BLaER1 (cell line): ENCODE data around the gene ARHGEF12.
A peak's percentile ranks its signal among the peaks of the same experiment; 100 is the strongest.

Experiments used
- H3K27ac ChIP-seq: shearing (Covaris generic); formaldehyde crosslinking; 2 replicates; pipeline ENCODE4 v1.8.1; 2022
- H3K27me3 ChIP-seq: shearing (Covaris generic); formaldehyde crosslinking; 2 replicates; pipeline ENCODE4 v1.8.1; 2022
- H3K36me3 ChIP-seq: shearing (Covaris generic); formaldehyde crosslinking; 2 replicates; pipeline ENCODE4 v1.8.1; 2022
- H3K4me1 ChIP-seq: shearing (Covaris generic); formaldehyde crosslinking; 2 replicates; pipeline ENCODE4 v1.8.1; 2022
- H3K4me2 ChIP-seq: shearing (Covaris generic); formaldehyde crosslinking; 2 replicates; pipeline ENCODE4 v1.8.1; 2022
- H3K4me3 ChIP-seq: shearing (Covaris generic); formaldehyde crosslinking; 2 replicates; pipeline ENCODE4 v1.8.1; 2022
- H3K9ac ChIP-seq: shearing (Covaris generic); formaldehyde crosslinking; 2 replicates; pipeline ENCODE4 v1.8.1; 2022
- H3K9me3 ChIP-seq: shearing (Covaris generic); formaldehyde crosslinking; 2 replicates; pipeline ENCODE4 v1.8.1; 2022
- H4K20me1 ChIP-seq: shearing (Covaris generic); formaldehyde crosslinking; 2 replicates; pipeline ENCODE4 v1.8.1; 2022
- Cebpa-rat ChIP-seq: shearing (Covaris generic); IDR thresholded peaks from 2 replicates; pipeline ENCODE4 v1.8.1; 2022

ARHGEF12 gene

GRCh38 chr11:120465921-120466534 lies 129.8 kb downstream of the ARHGEF12 start:
- TF ChIP-seq Cebpa-rat: no peak
- H4K20me1 ChIP-seq: peaks cover 10% of the 10 kb centered on the region; the same call in 1 of the 2 replicates
- no peak overlapping the region for H3K27ac ChIP-seq
- no peak overlapping the region for H3K9ac ChIP-seq
- H3K4me3 ChIP-seq: no peak overlapping the region
- peaks cover 13% of the 10 kb centered on the region for H3K4me1 ChIP-seq
- H3K36me3 ChIP-seq: peaks cover 75% of the 10 kb centered on the region
- H3K27me3 ChIP-seq: no peaks in the 10 kb centered on the region
- no peaks in the 10 kb centered on the region for H3K9me3 ChIP-seq
- H3K4me2 ChIP-seq: peak overlapping the region; percentile 60

GRCh38 chr11:120467627-120468026 lies 131.4 kb downstream of the ARHGEF12 start:
- Histone ChIP-seq H3K4me2 (no peak overlapping the region), H3K27ac (no peak overlapping the region), H3K4me1 (peaks cover 13% of the 10 kb centered on the region), H3K9ac (no peak overlapping the region), H3K36me3 (peaks cover 62% of the 10 kb centered on the region), H3K27me3 (no peaks in the 10 kb centered on the region), H4K20me1 (peaks cover 10% of the 10 kb centered on the region; the same call in 1 of the 2 replicates), H3K9me3 (no peaks in the 10 kb centered on the region), H3K4me3 (no peak overlapping the region)
- no peak for TF ChIP-seq Cebpa-rat

- no peak overlapping the region for H3K27ac ChIP-seq
- TF ChIP-seq Cebpa-rat: no peak
- peaks cover 5% of the 10 kb centered on the region for H3K4me1 ChIP-seq
- peaks cover 5% of the 10 kb centered on the region; the same call in 1 of the 2 replicates for H4K20me1 ChIP-seq
- no peaks in the 10 kb centered on the region for H3K27me3 ChIP-seq
- no peaks in the 10 kb centered on the region for H3K9me3 ChIP-seq
- H3K4me3 ChIP-seq: no peak overlapping the region
- H3K36me3 ChIP-seq: peaks cover 63% of the 10 kb centered on the region
- no peak overlapping the region for H3K4me2 ChIP-seq
- no peak overlapping the region for H3K9ac ChIP-seq
Measured at GRCh38 chr11:120471131-120471530, 134.9 kb downstream of the ARHGEF12 start.

- no peak for TF ChIP-seq Cebpa-rat
- Histone ChIP-seq H3K4me2 (no peak overlapping the region), H3K9me3 (no peaks in the 10 kb centered on the region), H3K36me3 (peaks cover 60% of the 10 kb centered on the region), H3K4me3 (no peak overlapping the region), H4K20me1 (no peaks in the 10 kb centered on the region), H3K9ac (no peak overlapping the region), H3K4me1 (no peaks in the 10 kb centered on the region), H3K27ac (no peak overlapping the region), H3K27me3 (no peaks in the 10 kb centered on the region)
Measured at GRCh38 chr11:120471994-120472393, 135.8 kb downstream of the ARHGEF12 start.

- Histone ChIP-seq H3K27ac (no peak overlapping the region), H3K27me3 (no peaks in the 10 kb centered on the region), H3K9me3 (no peaks in the 10 kb centered on the region), H4K20me1 (no peaks in the 10 kb centered on the region), H3K4me2 (no peak overlapping the region), H3K4me3 (no peak overlapping the region), H3K9ac (no peak overlapping the region), H3K36me3 (peaks cover 60% of the 10 kb centered on the region), H3K4me1 (no peaks in the 10 kb centered on the region)
- no peak for TF ChIP-seq Cebpa-rat
Measured at GRCh38 chr11:120473503-120473902, 137.3 kb downstream of the ARHGEF12 start.

- H3K9me3 ChIP-seq: no peaks in the 10 kb centered on the region
- H4K20me1 ChIP-seq: no peaks in the 10 kb centered on the region
- no peaks in the 10 kb centered on the region for H3K27me3 ChIP-seq
- no peak overlapping the region for H3K27ac ChIP-seq
- H3K4me1 ChIP-seq: no peaks in the 10 kb centered on the region
- H3K36me3 ChIP-seq: peaks cover 64% of the 10 kb centered on the region
- H3K9ac ChIP-seq: no peak overlapping the region
- no peak overlapping the region for H3K4me3 ChIP-seq
- H3K4me2 ChIP-seq: no peak overlapping the region
- TF ChIP-seq Cebpa-rat: no peak
Measured at GRCh38 chr11:120482149-120482548, 145.9 kb downstream of the ARHGEF12 start.

- H3K4me2 ChIP-seq: no peak overlapping the region
- no peaks in the 10 kb centered on the region; the same call in 1 of the 2 replicates for H3K4me1 ChIP-seq
- no peaks in the 10 kb centered on the region for H3K27me3 ChIP-seq
- H3K27ac ChIP-seq: no peak overlapping the region
- no peaks in the 10 kb centered on the region for H3K9me3 ChIP-seq
- H3K4me3 ChIP-seq: no peak overlapping the region
- H3K9ac ChIP-seq: no peak overlapping the region
- no peak for TF ChIP-seq Cebpa-rat
- H3K36me3 ChIP-seq: peaks cover 49% of the 10 kb centered on the region
- no peaks in the 10 kb centered on the region for H4K20me1 ChIP-seq
Measured at GRCh38 chr11:120484722-120485121, 148.5 kb downstream of the ARHGEF12 start.

GRCh38 chr11:120486138-120486537 lies 149.9 kb downstream of the ARHGEF12 start:
- Histone ChIP-seq H3K4me3 (no peak overlapping the region), H3K4me1 (no peaks in the 10 kb centered on the region; the same call in 1 of the 2 replicates), H4K20me1 (no peaks in the 10 kb centered on the region), H3K9me3 (no peaks in the 10 kb centered on the region), H3K9ac (no peak overlapping the region), H3K27me3 (no peaks in the 10 kb centered on the region), H3K4me2 (no peak overlapping the region), H3K27ac (no peak overlapping the region), H3K36me3 (peaks cover 36% of the 10 kb centered on the region)
- no peak for TF ChIP-seq Cebpa-rat

GRCh38 chr11:120489799-120490198 lies 153.6 kb downstream of the ARHGEF12 start:
- Histone ChIP-seq H4K20me1 (no peaks in the 10 kb centered on the region), H3K27ac (no peak overlapping the region), H3K4me2 (no peak overlapping the region), H3K9me3 (no peaks in the 10 kb centered on the region), H3K4me3 (no peak overlapping the region), H3K36me3 (peaks cover 15% of the 10 kb centered on the region), H3K27me3 (no peaks in the 10 kb centered on the region), H3K4me1 (no peaks in the 10 kb centered on the region; the same call in 1 of the 2 replicates), H3K9ac (no peak overlapping the region)
- no peak for TF ChIP-seq Cebpa-rat

- H3K4me2 ChIP-seq: no peak overlapping the region
- no peak for TF ChIP-seq Cebpa-rat
- no peaks in the 10 kb centered on the region for H4K20me1 ChIP-seq
- no peak overlapping the region for H3K27ac ChIP-seq
- H3K4me3 ChIP-seq: no peak overlapping the region
- H3K27me3 ChIP-seq: no peaks in the 10 kb centered on the region
- no peaks in the 10 kb centered on the region for H3K9me3 ChIP-seq
- no peaks in the 10 kb centered on the region; the same call in 1 of the 2 replicates for H3K4me1 ChIP-seq
- H3K9ac ChIP-seq: no peak overlapping the region
- no peaks in the 10 kb centered on the region for H3K36me3 ChIP-seq
Measured at GRCh38 chr11:120492486-120492885, 156.3 kb downstream of the ARHGEF12 start.
